Amniotic epithelial cell (primary cell): ENCODE results near the gene RBM20.

ENCODE experiments used
- DNase-seq: peaks from one replicate; pipeline ENCODE4 v3.0.0-alpha.2; 2010; ENCODE audit warnings: low read depth

RBM20 gene

GRCh38 chr10:110871298-110872084 is 227.4 kb downstream of the RBM20 start, which contains the start of gene PDCD4:
TSS of gene PDCD4 (plus strand) at chr10:110871928. CDS start at chr10:110876028, 4,100 bp downstream.
- DNase-seq, result peak; percentile 96

GRCh38 chr10:110872145-110872983 is 228.2 kb downstream of the RBM20 start:
- DNase-seq, result peak; percentile 92

GRCh38 chr10:110872984-110873923 is 229.1 kb downstream of the RBM20 start:
- peak; percentile 37 for DNase-seq

- DNase-seq, result no peak
Observed at GRCh38 chr10:110873951-110874350, 229.8 kb downstream of the RBM20 start.

GRCh38 chr10:110876000-110876399 is 231.9 kb downstream of the RBM20 start:
- DNase-seq, result no peak

GRCh38 chr10:110876788-110877187 is 232.7 kb downstream of the RBM20 start:
- no peak for DNase-seq

GRCh38 chr10:110880012-110880411 is 235.9 kb downstream of the RBM20 start:
- DNase-seq, result no peak

- DNase-seq, result no peak
Observed at GRCh38 chr10:110881247-110881646, 237.1 kb downstream of the RBM20 start.

- DNase-seq, result no peak
Observed at GRCh38 chr10:110881905-110882304, 237.8 kb downstream of the RBM20 start.

- peak; percentile 55 for DNase-seq
Observed at GRCh38 chr10:110883924-110884323, 239.8 kb downstream of the RBM20 start.

- DNase-seq, result peak; percentile 64
Observed at GRCh38 chr10:110885932-110886674, 242.0 kb downstream of the RBM20 start.

- no peak for DNase-seq
Observed at GRCh38 chr10:110887560-110887959, 243.4 kb downstream of the RBM20 start.
